ENCODE results near the gene POLR2J.
"Not testable (repeated sequence)": the region's sequence is repeated elsewhere in the genome, so short reads cannot be mapped to it uniquely, and the experiment has no call there.

The POLR2J gene

DNA sequence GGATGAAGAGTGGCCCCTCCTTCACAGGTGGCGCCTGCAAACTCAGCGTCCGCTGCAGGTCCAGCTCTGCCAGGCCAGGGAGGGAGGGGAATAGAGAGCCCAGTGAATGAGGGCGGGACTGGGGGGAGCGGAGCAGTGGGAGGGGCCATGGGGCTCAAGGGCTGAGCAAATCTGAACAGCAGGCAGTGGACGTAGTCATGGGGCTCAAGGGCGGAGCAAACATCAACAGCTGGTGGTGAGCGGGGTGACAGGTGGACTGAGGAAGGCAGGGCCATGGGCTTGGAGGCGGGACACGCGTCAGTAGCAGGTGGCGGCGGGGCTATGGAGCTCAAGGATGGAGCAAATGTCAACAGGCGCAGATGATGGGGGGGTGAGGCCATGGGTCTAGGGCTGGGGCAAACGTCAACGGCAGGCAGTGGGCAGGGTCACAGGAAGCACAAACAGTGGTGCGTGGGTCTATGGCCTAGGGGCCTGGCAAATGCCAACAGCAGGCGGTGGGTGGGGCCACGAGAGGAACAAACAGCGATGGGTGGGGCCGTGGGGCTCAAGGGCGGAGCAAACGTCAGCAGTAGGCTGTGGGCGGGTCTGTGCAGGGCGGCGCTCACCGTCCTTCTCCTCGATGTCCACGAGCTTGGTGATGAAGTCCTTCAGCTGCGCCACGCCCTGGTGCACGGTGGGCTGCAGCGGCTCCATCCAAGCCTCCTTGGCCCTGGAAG, 14.7 kb upstream of the POLR2J start:
- not testable (repeated sequence) for DNase-seq (ENCODE audit: low read depth); H3K9me3 ChIP-seq (ENCODE audit: control insufficient read depth, low read length); H3K27me3 ChIP-seq (replicated peaks; ENCODE audit: control insufficient read depth, insufficient read depth, low read length); H3K36me3 ChIP-seq (ENCODE audit: control insufficient read depth, insufficient read depth, low read length, severe bottlenecking); H3K4me3 ChIP-seq (ENCODE audit: low read length); H3K4me1 ChIP-seq (ENCODE audit: control insufficient read depth, insufficient read depth, low read length); H3K9ac ChIP-seq (ENCODE audit: low read length)

DNA sequence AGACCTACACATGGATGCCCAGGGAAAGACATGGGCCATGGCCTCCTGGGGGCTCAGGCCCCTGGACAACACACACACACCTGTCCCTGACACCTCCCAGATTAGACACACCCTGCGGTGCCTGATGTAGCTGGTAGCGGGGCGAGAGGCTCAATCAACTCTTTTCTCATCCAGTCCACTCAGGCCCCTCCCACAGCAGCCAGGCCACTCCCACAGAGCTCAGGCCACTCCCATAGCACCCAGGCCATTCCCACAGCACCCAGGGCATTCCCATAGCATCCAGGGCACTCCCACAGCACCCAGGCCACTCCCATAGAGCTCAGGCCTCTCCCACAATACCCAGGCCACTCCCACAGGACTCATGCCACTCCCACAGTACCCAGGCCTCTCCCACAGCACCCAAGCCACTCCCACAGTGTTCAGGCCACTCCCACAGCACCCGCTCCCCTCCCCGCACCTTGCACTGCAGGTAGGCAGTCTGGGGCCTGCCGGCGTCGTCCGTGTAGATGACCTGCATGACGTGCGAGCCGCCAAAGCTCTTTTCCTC, 11.9 kb upstream of the POLR2J start:
- H3K9ac ChIP-seq (ENCODE audit: low read length); H3K9me3 ChIP-seq (ENCODE audit: control insufficient read depth, low read length); H3K4me1 ChIP-seq (ENCODE audit: control insufficient read depth, insufficient read depth, low read length); H3K36me3 ChIP-seq (ENCODE audit: control insufficient read depth, insufficient read depth, low read length, severe bottlenecking); DNase-seq (ENCODE audit: low read depth); H3K27me3 ChIP-seq (replicated peaks; ENCODE audit: control insufficient read depth, insufficient read depth, low read length); H3K4me3 ChIP-seq (ENCODE audit: low read length): not testable (repeated sequence)

DNA sequence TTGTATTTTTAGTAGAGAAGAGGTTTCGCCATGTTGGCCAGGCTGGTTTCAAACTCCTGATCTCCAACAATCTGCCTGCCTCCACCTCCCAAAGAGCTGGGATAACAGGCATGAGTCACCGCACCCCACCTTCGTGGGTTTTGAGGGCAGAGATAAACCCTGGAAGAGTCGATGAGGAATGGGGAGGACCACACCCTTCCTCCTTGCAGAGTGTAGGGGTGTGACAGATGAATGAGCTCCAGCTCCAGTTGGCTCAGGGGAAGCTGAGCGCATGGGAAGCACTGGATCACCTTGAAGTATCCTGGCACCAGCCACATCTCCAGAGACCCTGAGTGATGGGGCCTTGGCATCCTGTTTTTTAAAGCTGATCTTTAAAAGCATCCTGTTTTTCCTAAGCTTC, 5.6 kb upstream of the POLR2J start:
- not testable (repeated sequence) for H3K4me3 ChIP-seq (ENCODE audit: low read length); H3K4me1 ChIP-seq (ENCODE audit: control insufficient read depth, insufficient read depth, low read length); H3K9ac ChIP-seq (ENCODE audit: low read length); DNase-seq (ENCODE audit: low read depth); H3K36me3 ChIP-seq (ENCODE audit: control insufficient read depth, insufficient read depth, low read length, severe bottlenecking); H3K27me3 ChIP-seq (replicated peaks; ENCODE audit: control insufficient read depth, insufficient read depth, low read length); H3K9me3 ChIP-seq (ENCODE audit: control insufficient read depth, low read length)

DNA sequence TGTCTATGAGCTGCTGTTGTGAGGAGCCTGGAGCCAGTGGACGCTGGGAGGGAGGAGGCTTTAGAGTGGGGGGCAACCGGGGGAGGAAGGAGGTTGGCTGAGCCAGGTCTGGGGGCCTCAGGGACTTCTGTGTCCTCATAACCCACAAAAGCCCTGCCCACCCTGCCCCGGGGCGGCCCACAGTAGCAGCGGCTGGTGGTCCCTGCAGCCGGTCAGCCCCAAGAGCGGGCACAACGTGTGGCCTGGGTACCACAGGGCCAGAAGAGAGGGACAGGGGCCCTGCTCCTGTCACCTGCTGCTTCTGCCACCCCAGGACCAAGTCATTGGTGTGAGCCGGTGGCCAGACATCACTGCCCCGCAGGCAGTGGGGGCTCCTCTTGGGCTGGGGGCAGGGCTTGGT, 3.2 kb upstream of the POLR2J start:
- not testable (repeated sequence) for DNase-seq (ENCODE audit: low read depth); H3K36me3 ChIP-seq (ENCODE audit: control insufficient read depth, insufficient read depth, low read length, severe bottlenecking); H3K4me3 ChIP-seq (ENCODE audit: low read length); H3K9me3 ChIP-seq (ENCODE audit: control insufficient read depth, low read length); H3K4me1 ChIP-seq (ENCODE audit: control insufficient read depth, insufficient read depth, low read length); H3K9ac ChIP-seq (ENCODE audit: low read length); H3K27me3 ChIP-seq (replicated peaks; ENCODE audit: control insufficient read depth, insufficient read depth, low read length)

DNA sequence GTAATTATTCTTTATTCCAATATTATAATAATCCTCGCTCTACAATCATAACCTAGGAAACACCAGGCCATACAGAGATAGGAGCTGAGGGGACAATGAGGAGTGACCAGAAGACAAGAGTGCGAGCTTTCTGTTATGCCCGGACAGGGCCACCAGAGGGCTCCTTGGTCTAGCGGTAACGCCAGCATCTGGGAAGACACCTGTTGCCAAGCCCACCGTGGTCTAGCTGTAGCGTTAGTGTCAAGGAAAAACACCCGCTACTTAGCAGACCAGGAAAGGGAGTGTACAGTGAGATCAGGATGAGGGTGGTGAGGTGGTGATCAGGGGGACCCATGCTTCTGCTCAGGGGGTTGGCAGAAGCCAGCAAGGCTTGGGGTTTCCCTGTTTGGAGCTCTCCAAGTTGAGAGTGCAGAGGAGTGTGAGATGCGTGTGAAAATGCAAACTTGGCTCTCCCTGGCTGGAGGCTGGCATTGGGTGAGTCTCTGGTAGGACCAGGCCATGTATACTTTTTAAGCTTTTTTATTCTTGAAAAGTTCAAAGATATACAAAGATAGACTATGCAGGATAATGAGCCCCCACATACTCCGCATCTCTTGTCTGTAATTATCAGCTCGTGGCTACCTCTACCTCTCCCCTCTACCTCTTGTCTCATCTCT, 1.4 kb upstream of the POLR2J start:
- not testable (repeated sequence) for H3K9ac ChIP-seq (ENCODE audit: low read length); DNase-seq (ENCODE audit: low read depth); H3K4me1 ChIP-seq (ENCODE audit: control insufficient read depth, insufficient read depth, low read length); H3K36me3 ChIP-seq (ENCODE audit: control insufficient read depth, insufficient read depth, low read length, severe bottlenecking); H3K27me3 ChIP-seq (replicated peaks; ENCODE audit: control insufficient read depth, insufficient read depth, low read length); H3K9me3 ChIP-seq (ENCODE audit: control insufficient read depth, low read length); H3K4me3 ChIP-seq (ENCODE audit: low read length)

DNA sequence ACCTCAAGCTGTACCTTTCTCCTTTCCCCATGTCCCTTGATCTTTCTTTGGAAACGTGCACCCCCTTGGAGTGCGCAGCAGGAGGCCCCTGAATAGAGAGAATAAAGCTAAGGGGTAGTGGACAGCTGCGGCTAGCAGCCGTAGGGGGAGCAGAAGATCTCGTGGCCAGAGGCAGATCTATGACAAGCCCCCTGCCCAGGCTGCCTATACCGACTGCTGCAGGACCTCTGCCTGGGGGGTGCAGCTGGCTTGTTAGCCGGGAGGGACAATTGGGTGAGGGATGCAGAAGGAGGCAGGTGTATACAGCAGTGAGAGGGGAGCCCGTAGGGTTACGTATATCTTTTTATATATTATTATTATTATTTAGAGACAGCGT, 475 bp upstream of the POLR2J start:
- not testable (repeated sequence) for H3K9me3 ChIP-seq (ENCODE audit: control insufficient read depth, low read length); H3K4me1 ChIP-seq (ENCODE audit: control insufficient read depth, insufficient read depth, low read length); H3K27me3 ChIP-seq (replicated peaks; ENCODE audit: control insufficient read depth, insufficient read depth, low read length); H3K9ac ChIP-seq (ENCODE audit: low read length); H3K36me3 ChIP-seq (ENCODE audit: control insufficient read depth, insufficient read depth, low read length, severe bottlenecking); DNase-seq (ENCODE audit: low read depth); H3K4me3 ChIP-seq (ENCODE audit: low read length)

DNA sequence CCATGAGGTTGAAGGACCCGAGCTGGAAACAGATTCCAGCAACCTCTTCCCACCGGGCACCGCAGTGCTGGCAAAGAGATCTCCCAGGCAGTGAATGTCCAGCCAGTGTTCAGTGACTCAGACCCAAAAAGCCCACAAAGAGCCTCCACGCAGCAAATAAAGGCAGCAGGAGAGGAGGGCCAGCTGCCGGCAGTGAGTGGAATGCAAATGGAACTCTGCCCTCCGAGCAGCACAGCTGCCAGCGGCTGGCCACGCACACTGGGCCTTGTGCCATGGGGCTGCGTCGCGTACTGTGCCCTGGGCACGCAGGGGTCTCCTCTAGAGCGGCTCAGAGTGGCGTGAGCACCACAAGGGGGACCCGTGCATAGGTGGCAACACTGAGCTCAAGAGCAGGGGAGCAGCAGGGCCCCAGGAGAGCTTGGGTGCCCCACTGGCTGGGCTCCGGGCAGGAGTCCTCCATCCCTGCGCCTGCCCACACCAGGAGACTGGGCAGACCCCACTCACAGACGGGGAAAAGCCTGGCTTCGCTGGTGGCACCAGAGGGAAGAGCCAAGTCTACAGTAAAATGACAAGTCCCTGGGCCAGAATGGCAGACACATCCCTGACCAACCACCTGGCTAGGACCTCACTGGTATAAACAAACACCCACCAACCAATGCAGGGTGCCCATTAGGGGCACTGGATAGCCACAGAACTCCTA, 3.8 kb downstream of the POLR2J start:
- H3K9ac ChIP-seq (ENCODE audit: low read length); H3K9me3 ChIP-seq (ENCODE audit: control insufficient read depth, low read length); H3K27me3 ChIP-seq (replicated peaks; ENCODE audit: control insufficient read depth, insufficient read depth, low read length); H3K4me1 ChIP-seq (ENCODE audit: control insufficient read depth, insufficient read depth, low read length); DNase-seq (ENCODE audit: low read depth); H3K4me3 ChIP-seq (ENCODE audit: low read length); H3K36me3 ChIP-seq (ENCODE audit: control insufficient read depth, insufficient read depth, low read length, severe bottlenecking): not testable (repeated sequence)

DNA sequence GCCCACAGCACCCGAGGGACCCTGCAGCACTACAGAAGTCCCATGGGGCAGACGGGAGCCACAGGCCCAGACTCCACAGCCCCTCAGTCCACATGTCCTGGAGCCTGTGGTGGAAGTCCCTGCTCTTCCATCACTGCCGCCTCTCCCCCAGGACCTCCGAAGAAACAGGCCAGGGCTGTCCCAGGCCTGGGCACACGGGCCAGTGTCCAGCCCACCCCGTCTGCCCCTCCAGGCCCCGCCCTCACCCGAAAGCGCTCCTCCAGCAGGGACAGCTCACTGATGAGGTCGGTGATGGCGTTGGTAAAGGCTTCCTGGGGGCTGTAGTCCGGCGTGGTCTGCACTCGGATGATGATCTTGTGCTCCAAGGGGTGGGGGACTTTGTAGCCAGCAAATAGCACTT, 4.6 kb downstream of the POLR2J start:
- H3K4me3 ChIP-seq (ENCODE audit: low read length); H3K9me3 ChIP-seq (ENCODE audit: control insufficient read depth, low read length); H3K9ac ChIP-seq (ENCODE audit: low read length); H3K4me1 ChIP-seq (ENCODE audit: control insufficient read depth, insufficient read depth, low read length); H3K36me3 ChIP-seq (ENCODE audit: control insufficient read depth, insufficient read depth, low read length, severe bottlenecking); DNase-seq (ENCODE audit: low read depth); H3K27me3 ChIP-seq (replicated peaks; ENCODE audit: control insufficient read depth, insufficient read depth, low read length): not testable (repeated sequence)

DNA sequence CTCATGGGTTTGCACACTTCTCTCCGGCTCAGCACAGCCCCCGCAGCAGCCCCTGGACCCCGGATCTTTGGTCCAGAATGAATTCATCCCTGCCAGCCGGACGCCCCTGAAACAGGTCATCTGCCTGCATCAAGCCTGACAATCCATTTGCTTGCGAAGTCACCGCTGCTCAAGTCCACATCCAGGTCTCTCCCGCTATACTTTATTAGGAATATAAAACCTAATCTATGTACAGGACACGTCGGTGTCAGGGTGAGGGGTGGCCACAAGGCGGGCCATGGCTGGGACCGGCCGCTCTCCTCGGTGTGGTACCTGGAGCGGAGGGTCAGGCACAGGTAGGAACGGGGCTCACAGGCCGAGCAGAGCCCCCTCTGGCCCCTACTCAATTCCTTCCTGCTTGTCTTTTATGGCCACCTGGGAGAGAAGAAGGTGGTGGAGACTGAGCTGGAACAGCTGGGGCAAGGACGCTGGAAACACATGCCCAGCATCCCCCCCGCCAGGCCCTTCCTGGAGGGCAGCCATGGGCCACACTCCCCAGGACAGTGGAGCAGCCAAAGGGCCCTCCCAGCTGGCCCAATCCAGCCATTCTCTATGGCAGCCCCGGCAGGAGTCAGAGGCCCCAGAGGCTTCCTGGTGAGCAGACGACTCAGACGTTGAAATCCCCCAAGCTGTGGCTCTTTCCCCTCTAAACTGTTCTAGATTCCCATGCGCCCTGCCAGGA, 5.3 kb downstream of the POLR2J start:
- no peak for DNase-seq (ENCODE audit: low read depth)
- Histone ChIP-seq H3K27me3 (replicated peaks; ENCODE audit: control insufficient read depth, insufficient read depth, low read length) (no peaks in the 10 kb centered on the region), H3K4me3 (ENCODE audit: low read length) (no peak overlapping the region), H3K9me3 (ENCODE audit: control insufficient read depth, low read length) (no peaks in the 10 kb centered on the region), H3K9ac (ENCODE audit: low read length) (no peak overlapping the region), H3K36me3 (ENCODE audit: control insufficient read depth, insufficient read depth, low read length, severe bottlenecking) (peaks cover 9% of the 10 kb centered on the region), H3K4me1 (ENCODE audit: control insufficient read depth, insufficient read depth, low read length) (no peaks in the 10 kb centered on the region)

DNA sequence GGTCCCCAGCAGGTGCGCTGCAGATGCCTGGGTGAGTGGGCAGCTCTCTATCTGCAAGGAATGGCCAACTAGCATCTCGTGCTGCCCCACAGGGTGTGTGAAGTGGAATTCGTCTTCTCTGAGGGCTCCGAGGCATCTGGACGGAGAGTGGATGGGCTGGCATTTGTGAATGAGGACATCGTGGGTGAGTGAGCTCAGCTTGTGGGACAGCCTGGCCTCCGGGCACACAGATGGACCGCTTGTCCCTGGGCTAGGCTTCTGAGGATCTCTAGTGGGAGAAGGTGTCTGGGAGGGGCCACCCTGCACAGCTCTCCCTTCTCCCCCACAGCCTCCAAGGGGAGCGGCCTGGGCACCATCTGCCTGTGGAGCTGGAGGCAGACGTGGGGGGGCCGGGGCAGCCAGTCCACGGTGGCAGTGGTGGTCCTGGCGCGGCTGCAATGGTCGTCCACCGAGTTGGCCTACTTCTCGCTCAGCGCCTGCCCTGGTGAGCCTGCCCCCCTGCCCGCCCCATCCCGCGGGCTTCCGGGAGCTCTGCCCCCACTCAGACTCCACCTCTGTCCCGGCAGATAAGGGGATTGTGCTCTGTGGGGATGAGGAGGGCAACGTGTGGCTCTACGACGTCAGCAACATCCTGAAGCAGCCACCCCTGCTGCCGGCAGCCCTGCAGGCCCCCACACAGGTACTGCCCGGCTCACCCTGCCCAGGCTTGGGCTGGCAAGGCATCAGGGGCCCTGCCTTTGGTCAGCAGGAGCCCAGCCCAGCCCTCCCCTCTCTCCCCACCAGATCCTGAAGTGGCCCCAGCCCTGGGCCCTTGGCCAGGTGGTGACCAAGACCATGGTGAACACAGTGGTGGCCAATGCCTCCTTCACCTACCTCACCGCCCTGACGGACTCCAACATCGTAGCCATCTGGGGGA, 6.3 kb downstream of the POLR2J start:
- DNase-seq (ENCODE audit: low read depth) = no peak
- H3K27me3 ChIP-seq (replicated peaks; ENCODE audit: control insufficient read depth, insufficient read depth, low read length) = no peaks in the 10 kb centered on the region

More for the DNA sequence above, 6.3 kb downstream of the POLR2J start:
- Histone ChIP-seq H3K9ac (ENCODE audit: low read length) (no peak overlapping the region), H3K9me3 (ENCODE audit: control insufficient read depth, low read length) (no peaks in the 10 kb centered on the region), H3K36me3 (ENCODE audit: control insufficient read depth, insufficient read depth, low read length, severe bottlenecking) (peaks cover 9% of the 10 kb centered on the region), H3K4me1 (ENCODE audit: control insufficient read depth, insufficient read depth, low read length) (no peaks in the 10 kb centered on the region), H3K4me3 (ENCODE audit: low read length) (no peak overlapping the region)

Data from adipocyte (in vitro differentiated cells).